GM12878 (cell line): ENCODE data around the gene BLOC1S6. TPM values are rescaled to one million over a fixed set of nuclear protein-coding genes. Genes with fewer than 3 reads are reported as not detected.
A peak's percentile ranks its signal among the peaks of the same experiment; 100 is the strongest.

ENCODE experiments used
- BMI1 ChIP-seq: fragments of 450-650 bp; IDR thresholded peaks from 2 replicates; pipeline ENCODE4 v1.6.1; 2016; ENCODE audit warnings: mild to moderate bottlenecking, moderate library complexity, borderline replicate concordance
- CBX5 ChIP-seq: sonication (generic); IDR thresholded peaks from 2 replicates; pipeline ENCODE4 v1.6.1; 2016; ENCODE audit warnings: low read depth, moderate library complexity, mild to moderate bottlenecking, inconsistent platforms
- CHD2 ChIP-seq: IDR thresholded peaks from 2 replicates; pipeline ENCODE4 v1.6.1; 2011; ENCODE audit warnings: low read depth, low read length, improper control_type of control experiment, borderline replicate concordance
- CREB1 ChIP-seq: IDR thresholded peaks from 2 replicates; pipeline ENCODE4 v1.6.1; 2012; ENCODE audit warnings: low read depth, mild to moderate bottlenecking, inconsistent platforms
- DPF2 ChIP-seq: fragments of 450-650 bp; IDR thresholded peaks from 2 replicates; pipeline ENCODE4 v1.6.1; 2017; ENCODE audit warnings: mild to moderate bottlenecking
- EED ChIP-seq: sonication (generic); IDR thresholded peaks from 2 replicates; pipeline ENCODE4 v1.6.1; 2016; ENCODE audit warnings: antibody characterized with exemption, low read depth
- GATAD2B ChIP-seq: fragments of 450-650 bp; conservative IDR thresholded peaks from 2 replicates; pipeline ENCODE4 v1.6.1; 2017; ENCODE audit warnings: low read depth, mild to moderate bottlenecking, moderate library complexity
- HDAC6 ChIP-seq: fragments of 200-600 bp; sonication (generic); IDR thresholded peaks from one replicate; pipeline ENCODE4 v1.8.0; 2017; ENCODE audit warnings: antibody characterized with exemption; ENCODE audit not compliant: unreplicated experiment
- IKZF1 ChIP-seq: fragments of 450-650 bp; conservative IDR thresholded peaks from 2 replicates; pipeline ENCODE4 v1.6.1; 2017; ENCODE audit warnings: antibody characterized with exemption, mild to moderate bottlenecking
- IKZF2 ChIP-seq, 2 experiments: fragments of 450-650 bp; IDR thresholded peaks; 2 replicates each; pipeline ENCODE4 v1.6.1; 2017; ENCODE audit warnings: mild to moderate bottlenecking in 2 of 2, moderate library complexity in 2 of 2
- KLF5 ChIP-seq: fragments of 450-650 bp; IDR thresholded peaks from 2 replicates; pipeline ENCODE4 v1.6.1; 2014; ENCODE audit warnings: mild to moderate bottlenecking; ENCODE audit not compliant: partially characterized antibody
- LARP7 ChIP-seq: fragments of 450-650 bp; IDR thresholded peaks from 2 replicates; pipeline ENCODE4 v1.6.1; 2017; ENCODE audit warnings: mild to moderate bottlenecking
- MEF2A ChIP-seq: IDR thresholded peaks from 2 replicates; pipeline ENCODE4 v1.6.1; 2011; ENCODE audit warnings: low read depth, mild to moderate bottlenecking, low read length, moderate library complexity; ENCODE audit not compliant: insufficient read depth
- NBN ChIP-seq: fragments of 450-650 bp; IDR thresholded peaks from 2 replicates; pipeline ENCODE4 v1.6.1; 2016
- NFYA ChIP-seq: IDR thresholded peaks from 2 replicates; pipeline ENCODE4 v1.6.1; 2011; ENCODE audit warnings: low read depth, mild to moderate bottlenecking, low read length, improper control_type of control experiment, borderline replicate concordance
- NR2F1 ChIP-seq: fragments of 450-650 bp; conservative IDR thresholded peaks from 2 replicates; pipeline ENCODE4 v1.6.1; 2017; ENCODE audit warnings: mild to moderate bottlenecking
- PAX5 ChIP-seq: IDR thresholded peaks from 2 replicates; pipeline ENCODE4 v1.6.1; 2011; ENCODE audit warnings: low read depth, low read length, borderline replicate concordance
- POLR2A ChIP-seq: IDR thresholded peaks from 2 replicates; pipeline ENCODE4 v1.6.1; 2011; ENCODE audit warnings: low read depth, mild to moderate bottlenecking, low read length
- POLR2AphosphoS2 ChIP-seq: IDR thresholded peaks from 2 replicates; pipeline ENCODE4 v1.6.1; 2011; ENCODE audit warnings: low read depth, mild to moderate bottlenecking, low read length, improper control_type of control experiment, moderate library complexity
- POLR2AphosphoS5 ChIP-seq: IDR thresholded peaks from 2 replicates; pipeline ENCODE4 v1.6.1; 2011; ENCODE audit warnings: mild to moderate bottlenecking, low read length, inconsistent platforms
- RCOR1 ChIP-seq: conservative IDR thresholded peaks from 2 replicates; pipeline ENCODE4 v1.6.1; 2012; ENCODE audit warnings: low read depth, low read length, improper control_type of control experiment
- RELB ChIP-seq: fragments of 450-650 bp; IDR thresholded peaks from 2 replicates; pipeline ENCODE4 v1.6.1; 2017; ENCODE audit warnings: low read depth, mild to moderate bottlenecking, moderate library complexity
- SIN3A ChIP-seq: IDR thresholded peaks from 2 replicates; pipeline ENCODE4 v1.6.1; 2012; ENCODE audit warnings: low read depth, low read length, improper control_type of control experiment
- SMARCA5 ChIP-seq: fragments of 450-650 bp; IDR thresholded peaks from 2 replicates; pipeline ENCODE4 v1.6.1; 2017; ENCODE audit warnings: mild to moderate bottlenecking
- SP1 ChIP-seq: IDR thresholded peaks from one replicate; pipeline ENCODE4 v1.6.1; 2011; ENCODE audit warnings: low read depth, low read length
- TAF1 ChIP-seq: IDR thresholded peaks from 2 replicates; pipeline ENCODE4 v1.6.1; 2011; ENCODE audit warnings: mild to moderate bottlenecking, low read depth, low read length, borderline replicate concordance
- TCF12 ChIP-seq: IDR thresholded peaks from 2 replicates; pipeline ENCODE4 v1.6.1; 2011; ENCODE audit warnings: low read depth, mild to moderate bottlenecking, low read length
- YY1 ChIP-seq: IDR thresholded peaks from 2 replicates; pipeline ENCODE4 v1.6.1; 2011; ENCODE audit warnings: low read depth, mild to moderate bottlenecking, low read length
- ZNF687 ChIP-seq: fragments of 450-650 bp; IDR thresholded peaks from 2 replicates; pipeline ENCODE4 v1.6.1; 2017; ENCODE audit warnings: mild to moderate bottlenecking, moderate library complexity
- polyA plus RNA-seq, 11 experiments: library from polyadenylated mRNA; depleted of rRNA in 4 of 11; unstranded in 6 of 11; stranded (reverse) in 5 of 11; fragments of >200 nt; fragmentation: Nextera tagmentation in 4 of 11; fragmentation: Illumina TruSeq in 1 of 11; extraction: Ambion mirVana in 4 of 11; extraction: Trizol in 1 of 11; gene quantifications; 1 replicate in 1 of 11; 2 replicates in 10 of 11; pipeline versions ENCODE4 v1.2.1 to v1.2.3, GENCODE V29; 2011 to 2016; ENCODE audit warnings: inconsistent platforms in 2 of 11, missing spikeins in 2 of 11, low read depth in 1 of 11
- total RNA-seq, 4 experiments: library from RNA; depleted of rRNA in 3 of 4; stranded (reverse); fragments of >200 nt in 3 of 4; fragmentation: Illumina TruSeq in 1 of 4; extraction: Trizol in 1 of 4; gene quantifications; 2 replicates each; pipeline versions ENCODE4 v1.2.1 to v1.2.3, GENCODE V29; 2013 to 2021

BLOC1S6 gene
- total and polyA plus RNA-seq, 10 of the 15 experiments (the other 5 are each of a cell fraction or from before 2014, with no cell fraction given) = 13.5 to 48.8 (median 32.7) TPM

GRCh38 chr15:45634432-45635190, 47.4 kb downstream of the BLOC1S6 start, which contains the start of gene SQOR (continued):
- peak; percentile 75; the same call in 1 of the 2 replicates for TF ChIP-seq ZNF687
- peak; percentile 55 for TF ChIP-seq HDAC6
- TF ChIP-seq PAX5 = 0 out of 2 replicates have a peak, but pooled peaks have one; percentile 15
- TF ChIP-seq GATAD2B = peak; percentile 92
- TF ChIP-seq TCF12 = peak; percentile 2; the same call in 1 of the 2 replicates
- no peak for TF ChIP-seq BMI1
- peak; percentile 79 for TF ChIP-seq NBN
- 0 out of 2 replicates have a peak, but pooled peaks have one; percentile 29 for TF ChIP-seq SMARCA5
- TF ChIP-seq SIN3A = 0 out of 2 replicates have a peak, but pooled peaks have one; percentile 67
- TF ChIP-seq POLR2AphosphoS5 = peak; percentile 83
- 0 out of 2 replicates have a peak, but pooled peaks have one; percentile 24 for TF ChIP-seq YY1
- TF ChIP-seq CREB1 = no peak
- no peak for TF ChIP-seq SP1
- no peak for TF ChIP-seq NFYA
- TF ChIP-seq MEF2A = no peak
- TF ChIP-seq POLR2AphosphoS2 = no peak
- TF ChIP-seq CHD2 = peak; percentile 56
- peak; percentile 60; the same call in 1 of the 2 replicates for TF ChIP-seq TAF1
- TF ChIP-seq POLR2A = peak; percentile 88
- peak; percentile 52 to 67; a peak in 3 of 4 replicates for TF ChIP-seq IKZF2 (IDR thresholded peaks at IDR 0.05)
- no peak for TF ChIP-seq RCOR1
- TF ChIP-seq EED = no peak; the same call in 1 of the 2 replicates
- TF ChIP-seq CBX5 = 0 out of 2 replicates have a peak, but pooled peaks have one; percentile 35
- TF ChIP-seq LARP7 = peak; percentile 65; the same call in 1 of the 2 replicates
- peak; percentile 45 for TF ChIP-seq NR2F1
- peak; percentile 90 for TF ChIP-seq IKZF1
- TF ChIP-seq RELB = peak; percentile 69; the same call in 1 of the 2 replicates
- TF ChIP-seq KLF5 = peak; percentile 61
- TF ChIP-seq DPF2 = peak; percentile 78
